ENCODE measurements around the gene ADISSP.

DNA sequence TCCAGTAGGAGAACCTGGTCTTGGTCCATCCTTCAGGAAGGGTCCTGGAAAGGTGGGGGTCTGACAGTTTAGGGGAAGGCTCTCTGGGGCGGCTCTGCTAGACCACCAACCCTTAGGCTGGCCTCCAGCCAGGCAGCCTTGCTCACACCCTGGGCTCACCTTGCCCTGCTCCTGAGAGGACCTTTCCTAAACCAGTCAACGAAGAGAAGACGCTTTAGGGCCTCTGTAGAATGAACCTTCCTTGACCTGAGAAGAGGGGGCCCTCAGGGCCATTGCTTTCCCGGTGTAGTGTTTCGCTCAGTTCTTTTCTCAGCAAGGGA, 29.6 kb upstream of the ADISSP start:
- TF ChIP-seq, protein P1, sequence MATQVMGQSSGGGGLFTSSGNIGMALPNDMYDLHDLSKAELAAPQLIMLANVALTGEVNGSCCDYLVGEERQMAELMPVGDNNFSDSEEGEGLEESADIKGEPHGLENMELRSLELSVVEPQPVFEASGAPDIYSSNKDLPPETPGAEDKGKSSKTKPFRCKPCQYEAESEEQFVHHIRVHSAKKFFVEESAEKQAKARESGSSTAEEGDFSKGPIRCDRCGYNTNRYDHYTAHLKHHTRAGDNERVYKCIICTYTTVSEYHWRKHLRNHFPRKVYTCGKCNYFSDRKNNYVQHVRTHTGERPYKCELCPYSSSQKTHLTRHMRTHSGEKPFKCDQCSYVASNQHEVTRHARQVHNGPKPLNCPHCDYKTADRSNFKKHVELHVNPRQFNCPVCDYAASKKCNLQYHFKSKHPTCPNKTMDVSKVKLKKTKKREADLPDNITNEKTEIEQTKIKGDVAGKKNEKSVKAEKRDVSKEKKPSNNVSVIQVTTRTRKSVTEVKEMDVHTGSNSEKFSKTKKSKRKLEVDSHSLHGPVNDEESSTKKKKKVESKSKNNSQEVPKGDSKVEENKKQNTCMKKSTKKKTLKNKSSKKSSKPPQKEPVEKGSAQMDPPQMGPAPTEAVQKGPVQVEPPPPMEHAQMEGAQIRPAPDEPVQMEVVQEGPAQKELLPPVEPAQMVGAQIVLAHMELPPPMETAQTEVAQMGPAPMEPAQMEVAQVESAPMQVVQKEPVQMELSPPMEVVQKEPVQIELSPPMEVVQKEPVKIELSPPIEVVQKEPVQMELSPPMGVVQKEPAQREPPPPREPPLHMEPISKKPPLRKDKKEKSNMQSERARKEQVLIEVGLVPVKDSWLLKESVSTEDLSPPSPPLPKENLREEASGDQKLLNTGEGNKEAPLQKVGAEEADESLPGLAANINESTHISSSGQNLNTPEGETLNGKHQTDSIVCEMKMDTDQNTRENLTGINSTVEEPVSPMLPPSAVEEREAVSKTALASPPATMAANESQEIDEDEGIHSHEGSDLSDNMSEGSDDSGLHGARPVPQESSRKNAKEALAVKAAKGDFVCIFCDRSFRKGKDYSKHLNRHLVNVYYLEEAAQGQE (IDR thresholded peaks at IDR 0.05; ENCODE audit: low read depth) = no peak
- TF ChIP-seq POLR2AphosphoS5 (IDR thresholded peaks at IDR 0.05; ENCODE audit: low read depth, low read length) (no peak; the same call in 1 of the 2 replicates), POLR2A (IDR thresholded peaks at IDR 0.05; ENCODE audit: borderline replicate concordance, extremely low read depth, insufficient read depth, insufficient read length) (no peak), ZFX (IDR thresholded peaks at IDR 0.05) (no peak), EZH2phosphoT487 (IDR thresholded peaks at IDR 0.05; ENCODE audit: borderline replicate concordance) (no peak), SIN3A (IDR thresholded peaks at IDR 0.05; ENCODE audit: low read depth) (no peak; the same call in 1 of the 2 replicates)
- TF ChIP-seq, protein P2, sequence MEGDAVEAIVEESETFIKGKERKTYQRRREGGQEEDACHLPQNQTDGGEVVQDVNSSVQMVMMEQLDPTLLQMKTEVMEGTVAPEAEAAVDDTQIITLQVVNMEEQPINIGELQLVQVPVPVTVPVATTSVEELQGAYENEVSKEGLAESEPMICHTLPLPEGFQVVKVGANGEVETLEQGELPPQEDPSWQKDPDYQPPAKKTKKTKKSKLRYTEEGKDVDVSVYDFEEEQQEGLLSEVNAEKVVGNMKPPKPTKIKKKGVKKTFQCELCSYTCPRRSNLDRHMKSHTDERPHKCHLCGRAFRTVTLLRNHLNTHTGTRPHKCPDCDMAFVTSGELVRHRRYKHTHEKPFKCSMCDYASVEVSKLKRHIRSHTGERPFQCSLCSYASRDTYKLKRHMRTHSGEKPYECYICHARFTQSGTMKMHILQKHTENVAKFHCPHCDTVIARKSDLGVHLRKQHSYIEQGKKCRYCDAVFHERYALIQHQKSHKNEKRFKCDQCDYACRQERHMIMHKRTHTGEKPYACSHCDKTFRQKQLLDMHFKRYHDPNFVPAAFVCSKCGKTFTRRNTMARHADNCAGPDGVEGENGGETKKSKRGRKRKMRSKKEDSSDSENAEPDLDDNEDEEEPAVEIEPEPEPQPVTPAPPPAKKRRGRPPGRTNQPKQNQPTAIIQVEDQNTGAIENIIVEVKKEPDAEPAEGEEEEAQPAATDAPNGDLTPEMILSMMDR (IDR thresholded peaks at IDR 0.05 in 2 of 3, conservative IDR thresholded peaks at IDR 0.05 in 1 of 3; ENCODE audit: borderline replicate concordance in 1 of 3, insufficient read depth in 1 of 3, low read depth in 2 of 3, low read length in 2 of 3) = no peak

All from HCT116 (cell line).